Transverse colon (tissue), 4 donors: ENCODE measurements around the gene SGSM1.

ENCODE experiments used
- EP300 ChIP-seq: sonication (generic); formaldehyde crosslinking; IDR thresholded peaks from one replicate; pipeline ENCODE4 v1.6.1; 2017; ENCODE audit warnings: antibody characterized with exemption, low read depth
- POLR2A ChIP-seq: fragments of 450-650 bp; IDR thresholded peaks from one replicate; pipeline ENCODE4 v1.6.1; 2016; ENCODE audit warnings: antibody characterized with exemption, mild to moderate bottlenecking, moderate library complexity
- POLR2AphosphoS5 ChIP-seq, 3 donors: sonication (generic); formaldehyde crosslinking; IDR thresholded peaks; one replicate each; pipeline ENCODE4 v1.6.1; 2016; ENCODE audit warnings: antibody characterized with exemption in 3 of 3
- TF ChIP-seq, protein P1 (sequence below), 5 experiments: fragments of 200-600 bp in 3 of 5; fragments of 450-650 bp in 2 of 5; sonication (generic) in 3 of 5; IDR thresholded peaks; 1 replicate in 2 of 5; 2 replicates in 3 of 5; pipeline ENCODE4 v1.5.1; 2016 to 2017; ENCODE audit warnings: antibody characterized with exemption in 5 of 5, inconsistent platforms in 3 of 5, mild to moderate bottlenecking in 2 of 5, moderate library complexity in 1 of 5

GRCh38 chr22:24819487-24819886 is 13.5 kb downstream of the SGSM1 start:
- TF ChIP-seq POLR2A (no peak), EP300 (no peak), POLR2AphosphoS5 (IDR thresholded peaks at IDR 0.05) (no peak)
- TF ChIP-seq, protein P1, sequence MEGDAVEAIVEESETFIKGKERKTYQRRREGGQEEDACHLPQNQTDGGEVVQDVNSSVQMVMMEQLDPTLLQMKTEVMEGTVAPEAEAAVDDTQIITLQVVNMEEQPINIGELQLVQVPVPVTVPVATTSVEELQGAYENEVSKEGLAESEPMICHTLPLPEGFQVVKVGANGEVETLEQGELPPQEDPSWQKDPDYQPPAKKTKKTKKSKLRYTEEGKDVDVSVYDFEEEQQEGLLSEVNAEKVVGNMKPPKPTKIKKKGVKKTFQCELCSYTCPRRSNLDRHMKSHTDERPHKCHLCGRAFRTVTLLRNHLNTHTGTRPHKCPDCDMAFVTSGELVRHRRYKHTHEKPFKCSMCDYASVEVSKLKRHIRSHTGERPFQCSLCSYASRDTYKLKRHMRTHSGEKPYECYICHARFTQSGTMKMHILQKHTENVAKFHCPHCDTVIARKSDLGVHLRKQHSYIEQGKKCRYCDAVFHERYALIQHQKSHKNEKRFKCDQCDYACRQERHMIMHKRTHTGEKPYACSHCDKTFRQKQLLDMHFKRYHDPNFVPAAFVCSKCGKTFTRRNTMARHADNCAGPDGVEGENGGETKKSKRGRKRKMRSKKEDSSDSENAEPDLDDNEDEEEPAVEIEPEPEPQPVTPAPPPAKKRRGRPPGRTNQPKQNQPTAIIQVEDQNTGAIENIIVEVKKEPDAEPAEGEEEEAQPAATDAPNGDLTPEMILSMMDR (IDR thresholded peaks at IDR 0.05): no peak
